OCI-LY7 (cell line): Measurements from ENCODE around the gene PAPOLB. TPM values are rescaled to one million over a fixed set of nuclear protein-coding genes. Genes with fewer than 3 reads are reported as not detected.

Experiments used
- BruUV-seq: library from RNA; stranded (reverse); fragments of 400-500 nt; replicated peaks from 2 replicates; lab custom pipeline; 2021; lab: Mats Ljungman, UMichigan
- CTCF ChIA-PET: fragments of 300-600 bp; sonication (Branson Sonifier 250); formaldehyde crosslinking; loops from one replicate; lab custom pipeline; 2022; ENCODE audit warnings: antibody characterized with exemption; ENCODE audit not compliant: unreplicated experiment; lab: Charles Lee
- POLR2A ChIA-PET: fragments of 300-600 bp; sonication (Branson Sonifier 250); formaldehyde crosslinking; loops from one replicate; lab custom pipeline; 2022; ENCODE audit warnings: antibody characterized with exemption; lab: Charles Lee
- DNase-seq: peaks from one replicate; pipeline ENCODE4 v3.0.0-alpha.2; 2015; ENCODE audit warnings: low spot score
- H2AFZ ChIP-seq: fragments of 200-600 bp; sonication (generic), shearing (Covaris generic); 2 replicates; pipeline ENCODE4 v1.6.1; 2014; ENCODE audit warnings: mild to moderate bottlenecking, antibody characterized with exemption, low read length, moderate library complexity
- H3K27ac ChIP-seq: fragments of 200-600 bp; sonication (generic); 2 replicates; pipeline ENCODE4 v1.5.1; 2014; ENCODE audit warnings: mixed run types, low read depth, mild to moderate bottlenecking, moderate library complexity, low read length, inconsistent platforms; ENCODE audit not compliant: poor library complexity, severe bottlenecking
- H3K36me3 ChIP-seq: fragments of 200-600 bp; sonication (generic); 2 replicates; pipeline ENCODE4 v1.6.1; 2014; ENCODE audit warnings: mild to moderate bottlenecking, antibody characterized with exemption, low read length, moderate library complexity, mixed read lengths; ENCODE audit not compliant: insufficient read depth
- H3K4me1 ChIP-seq: fragments of 200-600 bp; sonication (generic); 2 replicates; pipeline ENCODE4 v1.5.1; 2014; ENCODE audit warnings: mild to moderate bottlenecking, low read length; ENCODE audit not compliant: insufficient read depth, poor library complexity, severe bottlenecking
- H3K4me2 ChIP-seq: fragments of 200-600 bp; sonication (generic); 2 replicates; pipeline ENCODE4 v1.6.1; 2014; ENCODE audit warnings: mild to moderate bottlenecking, low read length
- H3K4me3 ChIP-seq: fragments of 200-600 bp; sonication (generic); 2 replicates; pipeline ENCODE4 v1.5.1; 2014; ENCODE audit warnings: mild to moderate bottlenecking, low read depth, low read length; ENCODE audit not compliant: poor library complexity, severe bottlenecking
- H3K79me2 ChIP-seq: fragments of 200-600 bp; sonication (generic); 2 replicates; pipeline ENCODE4 v1.6.1; 2016; ENCODE audit warnings: low read depth, mild to moderate bottlenecking, low read length, moderate library complexity, mixed read lengths; ENCODE audit not compliant: insufficient read depth
- H3K9me2 ChIP-seq: fragments of 200-600 bp; sonication (generic); 2 replicates; pipeline ENCODE4 v1.6.1; 2016; ENCODE audit warnings: mild to moderate bottlenecking, low read length, mixed read lengths; ENCODE audit not compliant: insufficient read depth
- H3K9me3 ChIP-seq: fragments of 200-600 bp; sonication (generic); 2 replicates; pipeline ENCODE4 v1.6.1; 2014; ENCODE audit warnings: mild to moderate bottlenecking, mixed run types, low read length, mixed read lengths
- H4K20me1 ChIP-seq: fragments of 200-600 bp; sonication (generic); 2 replicates; pipeline ENCODE4 v1.6.1; 2014; ENCODE audit warnings: mild to moderate bottlenecking, antibody characterized with exemption, low read length, moderate library complexity, mixed read lengths; ENCODE audit not compliant: insufficient read depth
- EZH2phosphoT487 ChIP-seq: fragments of 200-600 bp; sonication (generic); IDR thresholded peaks from 2 replicates; pipeline ENCODE4 v1.6.1; 2018; ENCODE audit warnings: low read depth, borderline replicate concordance, mild to moderate bottlenecking, mixed run types, antibody characterized with exemption, low read length, moderate library complexity, mixed read lengths
- intact Hi-C: fragments of 100-400 bp; cut with micrococcal nuclease; formaldehyde crosslinking; loops from one replicate; pipeline ENCODE4 v1.10.0; 2022; ENCODE audit not compliant: unreplicated experiment
- total RNA-seq, 2 experiments: library from RNA; depleted of rRNA in 1 of 2; stranded (reverse); fragments of >200 nt in 1 of 2; shearing (Covaris generic) in 1 of 2; gene quantifications; 2 replicates each; pipeline ENCODE4 v1.2.3, GENCODE V29; 2014 to 2022
- TF ChIP-seq, protein P1 (sequence below): fragments of 200-600 bp; sonication (generic); conservative IDR thresholded peaks from 2 replicates; pipeline ENCODE4 v1.5.1; 2014; ENCODE audit warnings: mild to moderate bottlenecking, antibody characterized with exemption, low read length, moderate library complexity, mixed read lengths

Gene PAPOLB
- total RNA-seq, 2 experiments from 2014 or later, result not detected

GRCh38 chr7:4905171-4905570, 43.3 kb upstream of the PAPOLB start:
- no peak overlapping the region for H3K4me3 ChIP-seq
- DNase-seq, result no peak
- intact Hi-C loops, result no loop called here
- ChIA-PET POLR2A (no interaction called here), CTCF (no interaction called here)
- H4K20me1 ChIP-seq, result no peaks in the 10 kb centered on the region
- TF ChIP-seq EZH2phosphoT487, result no peak
- TF ChIP-seq, protein P1, sequence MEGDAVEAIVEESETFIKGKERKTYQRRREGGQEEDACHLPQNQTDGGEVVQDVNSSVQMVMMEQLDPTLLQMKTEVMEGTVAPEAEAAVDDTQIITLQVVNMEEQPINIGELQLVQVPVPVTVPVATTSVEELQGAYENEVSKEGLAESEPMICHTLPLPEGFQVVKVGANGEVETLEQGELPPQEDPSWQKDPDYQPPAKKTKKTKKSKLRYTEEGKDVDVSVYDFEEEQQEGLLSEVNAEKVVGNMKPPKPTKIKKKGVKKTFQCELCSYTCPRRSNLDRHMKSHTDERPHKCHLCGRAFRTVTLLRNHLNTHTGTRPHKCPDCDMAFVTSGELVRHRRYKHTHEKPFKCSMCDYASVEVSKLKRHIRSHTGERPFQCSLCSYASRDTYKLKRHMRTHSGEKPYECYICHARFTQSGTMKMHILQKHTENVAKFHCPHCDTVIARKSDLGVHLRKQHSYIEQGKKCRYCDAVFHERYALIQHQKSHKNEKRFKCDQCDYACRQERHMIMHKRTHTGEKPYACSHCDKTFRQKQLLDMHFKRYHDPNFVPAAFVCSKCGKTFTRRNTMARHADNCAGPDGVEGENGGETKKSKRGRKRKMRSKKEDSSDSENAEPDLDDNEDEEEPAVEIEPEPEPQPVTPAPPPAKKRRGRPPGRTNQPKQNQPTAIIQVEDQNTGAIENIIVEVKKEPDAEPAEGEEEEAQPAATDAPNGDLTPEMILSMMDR, result no peak
- BruUV-seq, result no TSS peak
- H3K4me1 ChIP-seq, result no peaks in the 10 kb centered on the region
- H2AFZ ChIP-seq, result no peak overlapping the region
- no peaks in the 10 kb centered on the region for H3K9me3 ChIP-seq
- no peaks in the 10 kb centered on the region for H3K9me2 ChIP-seq
- H3K79me2 ChIP-seq, result no peaks in the 10 kb centered on the region
- H3K27ac ChIP-seq, result no peak overlapping the region
- H3K36me3 ChIP-seq, result no peaks in the 10 kb centered on the region
- no peak overlapping the region for H3K4me2 ChIP-seq

GRCh38 chr7:4904346-4904745, 42.5 kb upstream of the PAPOLB start:
- Histone ChIP-seq H3K4me1 (no peaks in the 10 kb centered on the region), H3K9me2 (no peaks in the 10 kb centered on the region), H3K79me2 (no peaks in the 10 kb centered on the region), H3K4me2 (no peak overlapping the region), H3K27ac (no peak overlapping the region), H3K36me3 (no peaks in the 10 kb centered on the region), H2AFZ (no peak overlapping the region), H3K9me3 (no peaks in the 10 kb centered on the region), H4K20me1 (no peaks in the 10 kb centered on the region), H3K4me3 (no peak overlapping the region)
- no peak for TF ChIP-seq EZH2phosphoT487
- TF ChIP-seq, protein P1, result no peak
- no peak for DNase-seq
- ChIA-PET POLR2A (no interaction called here), CTCF (no interaction called here)
- BruUV-seq, result no TSS peak
- intact Hi-C loops, result no loop called here

- no peak overlapping the region for H3K27ac ChIP-seq
- no peaks in the 10 kb centered on the region for H3K4me1 ChIP-seq
- no peaks in the 10 kb centered on the region for H3K36me3 ChIP-seq
- no peaks in the 10 kb centered on the region for H3K79me2 ChIP-seq
- POLR2A ChIA-PET, result no interaction called here
- no peaks in the 10 kb centered on the region for H3K9me3 ChIP-seq
- H4K20me1 ChIP-seq, result no peaks in the 10 kb centered on the region
- no peak overlapping the region for H3K4me2 ChIP-seq
- TF ChIP-seq, protein P1, result no peak
- no peak for TF ChIP-seq EZH2phosphoT487
- H3K4me3 ChIP-seq, result no peak overlapping the region
- no peak for DNase-seq
- no peaks in the 10 kb centered on the region for H3K9me2 ChIP-seq
- CTCF ChIA-PET, result no interaction called here
- BruUV-seq, result no TSS peak
- H2AFZ ChIP-seq, result no peak overlapping the region
- intact Hi-C loops, result no loop called here
Observed at GRCh38 chr7:4895766-4896165, 33.9 kb upstream of the PAPOLB start.
